ENCODE measurements around the gene CDKAL1. TPM values are rescaled to one million over a fixed set of nuclear protein-coding genes. Genes with fewer than 3 reads are reported as not detected.

Gene CDKAL1
- total and polyA plus RNA-seq, 9 of the 15 experiments (the other 6 are each of a cell fraction or from before 2014, with no cell fraction given), result 11.2 to 36.3 (median 20.1) TPM

DNA sequence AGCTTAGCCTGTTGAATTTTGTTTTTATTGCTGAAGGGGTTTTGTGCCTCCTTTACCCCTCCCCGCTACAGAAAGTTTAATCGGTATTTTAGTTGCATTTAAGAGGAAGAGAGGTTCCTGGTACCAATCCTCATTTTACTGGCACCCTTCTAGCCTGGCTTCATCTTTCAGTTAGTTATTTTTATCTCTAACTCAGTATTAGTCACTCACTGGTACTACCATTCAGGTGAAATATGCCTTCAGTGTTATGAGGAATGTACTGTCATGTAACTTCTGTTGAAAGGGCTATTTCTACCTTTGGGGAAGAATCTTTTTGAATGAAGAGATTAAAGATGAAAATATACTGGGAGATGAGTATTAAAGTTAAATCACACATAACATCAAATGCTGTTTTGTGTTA, 211.8 kb downstream of the CDKAL1 start:
- BruUV-seq (replicated peaks), result no TSS peak
- H3K9me1 ChIP-seq (ENCODE audit: control insufficient read depth, insufficient read depth, low read length), result no peaks in the 10 kb centered on the region
- no peak overlapping the region for H3K9ac ChIP-seq (ENCODE audit: insufficient read depth in 1 of 2, low read depth in 2 of 2, low read length in 2 of 2)
- POLR2A ChIA-PET, result no interaction called here
- intact Hi-C loops (cut with micrococcal nuclease) (no loop called here), in situ Hi-C loops (cut with MboI) (no loop called here)
- no peak for ATAC-seq
- TF ChIP-seq TBP (optimal IDR thresholded peaks at IDR 0.05; ENCODE audit: low read depth, low read length) (no peak), KAT7 (CRISPR knock-in tag; IDR thresholded peaks at IDR 0.05; ENCODE audit: borderline replicate concordance) (no peak), RAD51 (IDR thresholded peaks at IDR 0.05; ENCODE audit: borderline replicate concordance, low read depth) (no peak), ZNF57 (CRISPR knock-in tag; IDR thresholded peaks at IDR 0.05) (no peak), CREB1 (IDR thresholded peaks at IDR 0.05) (no peak), CREB1 (CRISPR knock-in tag; IDR thresholded peaks at IDR 0.05) (no peak)
- no peak overlapping the region for H3K27ac ChIP-seq (ENCODE audit: extremely low read depth, low read depth, low read length)
- H3K4me1 ChIP-seq (replicated peaks in 1 of 2; ENCODE audit: control insufficient read depth in 2 of 2, insufficient read depth in 2 of 2, low read length in 2 of 2), result no peaks in the 10 kb centered on the region; a peak in 1 of 5 replicates
- H3K4me2 ChIP-seq (ENCODE audit: insufficient read depth, low read length), result no peak overlapping the region
- H2AFZ ChIP-seq (ENCODE audit: low read depth, low read length), result no peak overlapping the region
- no peaks in the 10 kb centered on the region for H3K9me3 ChIP-seq (replicated peaks; ENCODE audit: control insufficient read depth, insufficient read depth, low read depth, low read length)
- H3K79me2 ChIP-seq (ENCODE audit: control insufficient read depth, insufficient read depth, low read length), result no peaks in the 10 kb centered on the region
- no peak overlapping the region for H3K4me3 ChIP-seq
- FAIRE-seq, result no peak
- no peaks in the 10 kb centered on the region for H3K36me3 ChIP-seq (ENCODE audit: control insufficient read depth, insufficient read depth, low read length)
- 70% methylated on average over 2 of the region's 2 CpGs for WGBS (ENCODE audit: insufficient coverage, low coverage, missing lambda C conversion rate)
- CTCF ChIA-PET (ENCODE audit: low intra/inter-chr PET ratio), result no interaction called here
- H4K20me1 ChIP-seq (replicated peaks; ENCODE audit: control insufficient read depth, insufficient read depth, low read length), result no peaks in the 10 kb centered on the region
- no peak for DNase-seq (ENCODE audit: extremely low read depth in 1 of 4, low spot score in 3 of 4)
- no peaks in the 10 kb centered on the region for H3K27me3 ChIP-seq (ENCODE audit: control insufficient read depth in 2 of 2, insufficient read depth in 2 of 2, low read length in 2 of 2)

DNA sequence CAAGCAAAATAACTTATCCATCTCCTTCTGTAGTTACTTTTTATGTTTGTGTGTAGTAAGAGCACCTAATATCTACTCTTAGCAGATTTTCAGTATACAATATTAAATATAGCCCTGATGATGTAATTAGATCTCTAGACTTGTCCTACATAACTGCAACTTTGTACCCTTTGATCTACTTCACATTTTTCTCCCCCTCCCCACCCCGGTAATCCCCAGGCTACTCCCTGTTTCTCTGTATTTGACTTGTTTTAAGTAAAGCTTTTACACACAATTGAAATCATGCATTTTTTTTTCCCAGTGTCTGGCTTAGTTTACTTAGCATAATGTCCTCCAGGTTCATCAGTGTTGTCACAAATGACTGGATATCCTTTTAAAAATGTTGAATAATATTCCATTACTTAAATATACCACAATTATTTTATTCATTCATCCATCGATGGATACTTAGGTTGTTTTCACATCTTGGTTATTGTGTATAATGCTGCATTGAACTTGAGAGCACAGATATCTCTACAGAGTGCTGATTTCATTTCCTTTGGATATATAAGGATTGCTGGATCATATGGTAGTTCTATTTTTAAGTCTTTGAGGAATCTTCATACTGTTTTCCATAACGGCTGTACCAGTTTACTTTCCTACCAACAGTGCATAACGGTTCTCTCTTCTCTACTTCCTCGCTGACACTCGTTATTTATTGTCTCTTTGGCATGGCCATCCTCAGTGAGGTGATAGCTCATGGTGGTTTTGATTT, 212.7 kb downstream of the CDKAL1 start:
- Histone ChIP-seq H3K27ac (ENCODE audit: extremely low read depth, low read depth, low read length) (no peak overlapping the region), H3K27me3 (ENCODE audit: control insufficient read depth in 2 of 2, insufficient read depth in 2 of 2, low read length in 2 of 2) (no peaks in the 10 kb centered on the region), H3K9me3 (replicated peaks; ENCODE audit: control insufficient read depth, insufficient read depth, low read depth, low read length) (no peaks in the 10 kb centered on the region), H3K4me1 (replicated peaks in 1 of 2; ENCODE audit: control insufficient read depth in 2 of 2, insufficient read depth in 2 of 2, low read length in 2 of 2) (no peaks in the 10 kb centered on the region; a peak in 1 of 5 replicates), H3K9ac (ENCODE audit: insufficient read depth in 1 of 2, low read depth in 2 of 2, low read length in 2 of 2) (no peak overlapping the region), H3K4me2 (ENCODE audit: insufficient read depth, low read length) (no peak overlapping the region), H3K79me2 (ENCODE audit: control insufficient read depth, insufficient read depth, low read length) (no peaks in the 10 kb centered on the region), H3K36me3 (ENCODE audit: control insufficient read depth, insufficient read depth, low read length) (no peaks in the 10 kb centered on the region), H3K4me3 (no peak overlapping the region), H2AFZ (ENCODE audit: low read depth, low read length) (no peak overlapping the region), H4K20me1 (replicated peaks; ENCODE audit: control insufficient read depth, insufficient read depth, low read length) (no peaks in the 10 kb centered on the region), H3K9me1 (ENCODE audit: control insufficient read depth, insufficient read depth, low read length) (no peaks in the 10 kb centered on the region)
- CTCF ChIA-PET (ENCODE audit: low intra/inter-chr PET ratio), result no interaction called here
- in situ Hi-C loops (cut with MboI), result no loop called here
- 59% methylated on average over 6 of the region's 6 CpGs for WGBS (ENCODE audit: insufficient coverage, low coverage, missing lambda C conversion rate)
- DNase-seq (ENCODE audit: extremely low read depth in 1 of 4, low spot score in 3 of 4) (no peak), FAIRE-seq (no peak), ATAC-seq (no peak)
- BruUV-seq (replicated peaks), result no TSS peak
- POLR2A ChIA-PET, result interaction anchor here (1.1 kb wide), 1 partner anchor 142 kb away, joined by 4 read pairs; no protein-coding TSS in a partner anchor
- intact Hi-C loops (cut with micrococcal nuclease), result no loop called here
- TF ChIP-seq, protein P1, sequence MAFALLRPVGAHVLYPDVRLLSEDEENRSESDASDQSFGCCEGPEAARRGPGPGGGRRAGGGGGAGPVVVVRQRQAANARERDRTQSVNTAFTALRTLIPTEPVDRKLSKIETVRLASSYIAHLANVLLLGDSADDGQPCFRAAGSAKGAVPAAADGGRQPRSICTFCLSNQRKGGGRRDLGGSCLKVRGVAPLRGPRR (CRISPR knock-in tag; IDR thresholded peaks at IDR 0.05), result no peak
- TF ChIP-seq ZNF707 (CRISPR knock-in tag; conservative IDR thresholded peaks at IDR 0.05), result no peak
- no peak for TF ChIP-seq SAFB2 (IDR thresholded peaks at IDR 0.05; ENCODE audit: borderline replicate concordance, low read depth, low read length, severe bottlenecking)
- no peak for TF ChIP-seq TRIM24 (IDR thresholded peaks at IDR 0.05)
- TF ChIP-seq, protein P2, sequence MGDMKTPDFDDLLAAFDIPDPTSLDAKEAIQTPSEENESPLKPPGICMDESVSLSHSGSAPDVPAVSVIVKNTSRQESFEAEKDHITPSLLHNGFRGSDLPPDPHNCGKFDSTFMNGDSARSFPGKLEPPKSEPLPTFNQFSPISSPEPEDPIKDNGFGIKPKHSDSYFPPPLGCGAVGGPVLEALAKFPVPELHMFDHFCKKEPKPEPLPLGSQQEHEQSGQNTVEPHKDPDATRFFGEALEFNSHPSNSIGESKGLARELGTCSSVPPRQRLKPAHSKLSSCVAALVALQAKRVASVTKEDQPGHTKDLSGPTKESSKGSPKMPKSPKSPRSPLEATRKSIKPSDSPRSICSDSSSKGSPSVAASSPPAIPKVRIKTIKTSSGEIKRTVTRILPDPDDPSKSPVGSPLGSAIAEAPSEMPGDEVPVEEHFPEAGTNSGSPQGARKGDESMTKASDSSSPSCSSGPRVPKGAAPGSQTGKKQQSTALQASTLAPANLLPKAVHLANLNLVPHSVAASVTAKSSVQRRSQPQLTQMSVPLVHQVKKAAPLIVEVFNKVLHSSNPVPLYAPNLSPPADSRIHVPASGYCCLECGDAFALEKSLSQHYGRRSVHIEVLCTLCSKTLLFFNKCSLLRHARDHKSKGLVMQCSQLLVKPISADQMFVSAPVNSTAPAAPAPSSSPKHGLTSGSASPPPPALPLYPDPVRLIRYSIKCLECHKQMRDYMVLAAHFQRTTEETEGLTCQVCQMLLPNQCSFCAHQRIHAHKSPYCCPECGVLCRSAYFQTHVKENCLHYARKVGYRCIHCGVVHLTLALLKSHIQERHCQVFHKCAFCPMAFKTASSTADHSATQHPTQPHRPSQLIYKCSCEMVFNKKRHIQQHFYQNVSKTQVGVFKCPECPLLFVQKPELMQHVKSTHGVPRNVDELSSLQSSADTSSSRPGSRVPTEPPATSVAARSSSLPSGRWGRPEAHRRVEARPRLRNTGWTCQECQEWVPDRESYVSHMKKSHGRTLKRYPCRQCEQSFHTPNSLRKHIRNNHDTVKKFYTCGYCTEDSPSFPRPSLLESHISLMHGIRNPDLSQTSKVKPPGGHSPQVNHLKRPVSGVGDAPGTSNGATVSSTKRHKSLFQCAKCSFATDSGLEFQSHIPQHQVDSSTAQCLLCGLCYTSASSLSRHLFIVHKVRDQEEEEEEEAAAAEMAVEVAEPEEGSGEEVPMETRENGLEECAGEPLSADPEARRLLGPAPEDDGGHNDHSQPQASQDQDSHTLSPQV (IDR thresholded peaks at IDR 0.05), result no peak
- TF ChIP-seq CBX2 (IDR thresholded peaks at IDR 0.05; ENCODE audit: insufficient read depth, low read length, poor library complexity, severe bottlenecking), result no peak

Data from K562 (cell line).